Fibroblast of mammary gland (primary cell): ENCODE results near the gene PPTC7.

Experiments used
- DNase-seq: peaks from one replicate; pipeline ENCODE4 v3.0.0-alpha.2; 2010; ENCODE audit warnings: low read depth
- H3K4me3 ChIP-seq: 2 replicates; pipeline ENCODE4 v1.5.1; 2011; ENCODE audit warnings: low read depth, mild to moderate bottlenecking, low read length, moderate library complexity; ENCODE audit not compliant: control insufficient read depth
- TF ChIP-seq, protein P1 (sequence below): conservative IDR thresholded peaks from 2 replicates; pipeline ENCODE4 v1.5.1; 2011; ENCODE audit warnings: low read depth, low read length, inconsistent platforms; ENCODE audit not compliant: control insufficient read depth, insufficient read depth

The PPTC7 gene

GRCh38 chr12:110582276-110583136 is 612 bp downstream of the PPTC7 start:
- TF ChIP-seq, protein P1, sequence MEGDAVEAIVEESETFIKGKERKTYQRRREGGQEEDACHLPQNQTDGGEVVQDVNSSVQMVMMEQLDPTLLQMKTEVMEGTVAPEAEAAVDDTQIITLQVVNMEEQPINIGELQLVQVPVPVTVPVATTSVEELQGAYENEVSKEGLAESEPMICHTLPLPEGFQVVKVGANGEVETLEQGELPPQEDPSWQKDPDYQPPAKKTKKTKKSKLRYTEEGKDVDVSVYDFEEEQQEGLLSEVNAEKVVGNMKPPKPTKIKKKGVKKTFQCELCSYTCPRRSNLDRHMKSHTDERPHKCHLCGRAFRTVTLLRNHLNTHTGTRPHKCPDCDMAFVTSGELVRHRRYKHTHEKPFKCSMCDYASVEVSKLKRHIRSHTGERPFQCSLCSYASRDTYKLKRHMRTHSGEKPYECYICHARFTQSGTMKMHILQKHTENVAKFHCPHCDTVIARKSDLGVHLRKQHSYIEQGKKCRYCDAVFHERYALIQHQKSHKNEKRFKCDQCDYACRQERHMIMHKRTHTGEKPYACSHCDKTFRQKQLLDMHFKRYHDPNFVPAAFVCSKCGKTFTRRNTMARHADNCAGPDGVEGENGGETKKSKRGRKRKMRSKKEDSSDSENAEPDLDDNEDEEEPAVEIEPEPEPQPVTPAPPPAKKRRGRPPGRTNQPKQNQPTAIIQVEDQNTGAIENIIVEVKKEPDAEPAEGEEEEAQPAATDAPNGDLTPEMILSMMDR: no peak
- H3K4me3 ChIP-seq: peak overlapping the region; percentile 91
- peak; percentile 36 for DNase-seq

- no peak for DNase-seq
- TF ChIP-seq, protein P1: no peak
- H3K4me3 ChIP-seq: peak overlapping the region; percentile 91
Measured at GRCh38 chr12:110581931-110582275, 1.2 kb downstream of the PPTC7 start.

DNA sequence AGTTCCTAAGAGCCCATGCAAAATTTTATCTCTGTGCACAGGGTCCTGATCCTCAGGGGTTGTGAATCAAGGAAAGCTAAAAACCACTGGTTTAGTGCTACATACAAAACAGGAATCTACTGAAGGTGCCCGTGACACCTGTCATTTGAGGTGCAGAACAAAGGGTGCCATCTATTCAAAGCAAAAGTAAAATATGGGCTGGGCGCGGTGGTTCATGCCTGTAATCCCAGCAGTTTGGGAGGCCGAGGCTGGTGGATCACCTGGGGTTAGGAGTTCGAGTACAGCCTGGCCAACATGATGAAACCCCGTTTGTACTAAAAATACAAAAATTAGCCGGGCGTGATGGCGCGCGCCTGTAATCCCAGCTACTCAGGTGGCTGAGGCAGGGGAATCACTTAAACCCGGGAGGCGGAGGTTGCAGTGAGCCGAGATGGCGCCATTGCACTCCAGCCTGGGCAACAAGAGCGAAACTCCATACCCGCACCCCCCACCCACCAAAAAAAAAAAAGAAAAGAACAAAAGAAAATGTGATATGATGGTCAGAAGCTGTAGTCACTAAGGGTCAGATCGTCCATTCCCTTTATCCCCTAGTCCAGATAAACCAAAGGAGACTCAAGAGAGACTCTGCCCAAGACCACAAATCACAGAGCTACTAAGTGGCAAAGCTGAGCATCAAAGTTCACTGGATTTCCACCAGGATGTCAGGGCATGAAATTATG is 3.4 kb downstream of the PPTC7 start:
- no peak overlapping the region for H3K4me3 ChIP-seq
- DNase-seq: no peak
- TF ChIP-seq, protein P1: no peak

- DNase-seq: no peak
- peak overlapping the region; percentile 14 for H3K4me3 ChIP-seq
- TF ChIP-seq, protein P1: no peak
Measured at GRCh38 chr12:110578694-110579534, 4.2 kb downstream of the PPTC7 start.

GRCh38 chr12:110577864-110578693 is 5.0 kb downstream of the PPTC7 start:
- DNase-seq: peak; percentile 94
- TF ChIP-seq, protein P1: no peak
- peak overlapping the region; percentile 24 for H3K4me3 ChIP-seq

DNA sequence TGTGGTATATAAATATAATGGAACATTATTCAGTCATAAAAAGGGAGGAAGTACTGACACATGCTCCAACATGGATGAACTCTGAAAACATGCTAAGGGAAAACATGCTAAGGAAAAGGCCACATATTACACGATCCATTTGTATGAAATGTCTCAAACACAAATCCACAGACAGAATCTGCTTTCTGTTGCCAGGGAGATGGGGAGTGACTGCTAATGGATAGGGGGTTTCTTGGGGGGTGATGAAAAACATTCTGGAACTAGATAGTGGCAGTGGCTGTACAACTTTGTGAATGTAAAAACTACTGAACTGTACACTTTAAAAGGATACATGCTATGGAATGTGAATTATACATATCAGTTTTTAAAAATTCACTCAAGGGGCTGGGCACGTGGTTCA is 6.6 kb downstream of the PPTC7 start:
- TF ChIP-seq, protein P1: no peak
- no peak for DNase-seq
- no peak overlapping the region for H3K4me3 ChIP-seq
